H1 (cell line): ENCODE data around the gene DDR2. TPM values are rescaled to one million over a fixed set of nuclear protein-coding genes. Genes with fewer than 3 reads are reported as not detected.

Experiments used
- POLR2AphosphoS5 ChIP-seq: IDR thresholded peaks from 2 replicates; pipeline ENCODE4 v1.6.1; 2011; ENCODE audit warnings: low read depth, low read length
- SRF ChIP-seq: IDR thresholded peaks from 2 replicates; pipeline ENCODE4 v1.6.1; 2011; ENCODE audit warnings: mild to moderate bottlenecking, low read depth, low read length, moderate library complexity
- ZNF274 ChIP-seq: IDR thresholded peaks from 2 replicates; pipeline ENCODE4 v1.7.0; 2012; ENCODE audit warnings: low read length, borderline replicate concordance; ENCODE audit errors: extremely low read depth
- polyA plus RNA-seq, 7 experiments: library from polyadenylated mRNA; depleted of rRNA in 3 of 7; stranded (reverse) in 5 of 7; unstranded in 2 of 7; fragments of >200 nt in 5 of 7; fragments of 200-250 nt in 2 of 7; gene quantifications; 1 replicate in 5 of 7; 2 replicates in 1 of 7; 4 replicates in 1 of 7; pipeline versions ENCODE4 v1.2.1 to v1.2.3, GENCODE V29; 2011 to 2013; ENCODE audit warnings: missing spikeins in 2 of 7, mixed read lengths in 2 of 7
- total RNA-seq: library from RNA; stranded (reverse); fragmentation: NEBNext Ultra II Directional; extraction: Animal tissue kit (Norgen Biotek cat#: 25700); gene quantifications from 2 replicates; pipeline ENCODE4 v1.2.1, GENCODE V29; 2021
- TF ChIP-seq, protein P1 (sequence below): fragments of 300-600 bp; sonication (generic); IDR thresholded peaks from 2 replicates; pipeline ENCODE4 v1.7.1; 2012; ENCODE audit warnings: low read length, moderate library complexity, mild to moderate bottlenecking, inconsistent platforms; ENCODE audit not compliant: insufficient replicate concordance

DDR2 gene
- total and polyA plus RNA-seq, 2 of the 8 experiments (the other 6 are each of a cell fraction or from before 2014, with no cell fraction given) = 1.00 to 2.1 TPM

GRCh38 chr1:162734047-162734446 is 101.8 kb downstream of the DDR2 start (continued):
- TF ChIP-seq, protein P1, sequence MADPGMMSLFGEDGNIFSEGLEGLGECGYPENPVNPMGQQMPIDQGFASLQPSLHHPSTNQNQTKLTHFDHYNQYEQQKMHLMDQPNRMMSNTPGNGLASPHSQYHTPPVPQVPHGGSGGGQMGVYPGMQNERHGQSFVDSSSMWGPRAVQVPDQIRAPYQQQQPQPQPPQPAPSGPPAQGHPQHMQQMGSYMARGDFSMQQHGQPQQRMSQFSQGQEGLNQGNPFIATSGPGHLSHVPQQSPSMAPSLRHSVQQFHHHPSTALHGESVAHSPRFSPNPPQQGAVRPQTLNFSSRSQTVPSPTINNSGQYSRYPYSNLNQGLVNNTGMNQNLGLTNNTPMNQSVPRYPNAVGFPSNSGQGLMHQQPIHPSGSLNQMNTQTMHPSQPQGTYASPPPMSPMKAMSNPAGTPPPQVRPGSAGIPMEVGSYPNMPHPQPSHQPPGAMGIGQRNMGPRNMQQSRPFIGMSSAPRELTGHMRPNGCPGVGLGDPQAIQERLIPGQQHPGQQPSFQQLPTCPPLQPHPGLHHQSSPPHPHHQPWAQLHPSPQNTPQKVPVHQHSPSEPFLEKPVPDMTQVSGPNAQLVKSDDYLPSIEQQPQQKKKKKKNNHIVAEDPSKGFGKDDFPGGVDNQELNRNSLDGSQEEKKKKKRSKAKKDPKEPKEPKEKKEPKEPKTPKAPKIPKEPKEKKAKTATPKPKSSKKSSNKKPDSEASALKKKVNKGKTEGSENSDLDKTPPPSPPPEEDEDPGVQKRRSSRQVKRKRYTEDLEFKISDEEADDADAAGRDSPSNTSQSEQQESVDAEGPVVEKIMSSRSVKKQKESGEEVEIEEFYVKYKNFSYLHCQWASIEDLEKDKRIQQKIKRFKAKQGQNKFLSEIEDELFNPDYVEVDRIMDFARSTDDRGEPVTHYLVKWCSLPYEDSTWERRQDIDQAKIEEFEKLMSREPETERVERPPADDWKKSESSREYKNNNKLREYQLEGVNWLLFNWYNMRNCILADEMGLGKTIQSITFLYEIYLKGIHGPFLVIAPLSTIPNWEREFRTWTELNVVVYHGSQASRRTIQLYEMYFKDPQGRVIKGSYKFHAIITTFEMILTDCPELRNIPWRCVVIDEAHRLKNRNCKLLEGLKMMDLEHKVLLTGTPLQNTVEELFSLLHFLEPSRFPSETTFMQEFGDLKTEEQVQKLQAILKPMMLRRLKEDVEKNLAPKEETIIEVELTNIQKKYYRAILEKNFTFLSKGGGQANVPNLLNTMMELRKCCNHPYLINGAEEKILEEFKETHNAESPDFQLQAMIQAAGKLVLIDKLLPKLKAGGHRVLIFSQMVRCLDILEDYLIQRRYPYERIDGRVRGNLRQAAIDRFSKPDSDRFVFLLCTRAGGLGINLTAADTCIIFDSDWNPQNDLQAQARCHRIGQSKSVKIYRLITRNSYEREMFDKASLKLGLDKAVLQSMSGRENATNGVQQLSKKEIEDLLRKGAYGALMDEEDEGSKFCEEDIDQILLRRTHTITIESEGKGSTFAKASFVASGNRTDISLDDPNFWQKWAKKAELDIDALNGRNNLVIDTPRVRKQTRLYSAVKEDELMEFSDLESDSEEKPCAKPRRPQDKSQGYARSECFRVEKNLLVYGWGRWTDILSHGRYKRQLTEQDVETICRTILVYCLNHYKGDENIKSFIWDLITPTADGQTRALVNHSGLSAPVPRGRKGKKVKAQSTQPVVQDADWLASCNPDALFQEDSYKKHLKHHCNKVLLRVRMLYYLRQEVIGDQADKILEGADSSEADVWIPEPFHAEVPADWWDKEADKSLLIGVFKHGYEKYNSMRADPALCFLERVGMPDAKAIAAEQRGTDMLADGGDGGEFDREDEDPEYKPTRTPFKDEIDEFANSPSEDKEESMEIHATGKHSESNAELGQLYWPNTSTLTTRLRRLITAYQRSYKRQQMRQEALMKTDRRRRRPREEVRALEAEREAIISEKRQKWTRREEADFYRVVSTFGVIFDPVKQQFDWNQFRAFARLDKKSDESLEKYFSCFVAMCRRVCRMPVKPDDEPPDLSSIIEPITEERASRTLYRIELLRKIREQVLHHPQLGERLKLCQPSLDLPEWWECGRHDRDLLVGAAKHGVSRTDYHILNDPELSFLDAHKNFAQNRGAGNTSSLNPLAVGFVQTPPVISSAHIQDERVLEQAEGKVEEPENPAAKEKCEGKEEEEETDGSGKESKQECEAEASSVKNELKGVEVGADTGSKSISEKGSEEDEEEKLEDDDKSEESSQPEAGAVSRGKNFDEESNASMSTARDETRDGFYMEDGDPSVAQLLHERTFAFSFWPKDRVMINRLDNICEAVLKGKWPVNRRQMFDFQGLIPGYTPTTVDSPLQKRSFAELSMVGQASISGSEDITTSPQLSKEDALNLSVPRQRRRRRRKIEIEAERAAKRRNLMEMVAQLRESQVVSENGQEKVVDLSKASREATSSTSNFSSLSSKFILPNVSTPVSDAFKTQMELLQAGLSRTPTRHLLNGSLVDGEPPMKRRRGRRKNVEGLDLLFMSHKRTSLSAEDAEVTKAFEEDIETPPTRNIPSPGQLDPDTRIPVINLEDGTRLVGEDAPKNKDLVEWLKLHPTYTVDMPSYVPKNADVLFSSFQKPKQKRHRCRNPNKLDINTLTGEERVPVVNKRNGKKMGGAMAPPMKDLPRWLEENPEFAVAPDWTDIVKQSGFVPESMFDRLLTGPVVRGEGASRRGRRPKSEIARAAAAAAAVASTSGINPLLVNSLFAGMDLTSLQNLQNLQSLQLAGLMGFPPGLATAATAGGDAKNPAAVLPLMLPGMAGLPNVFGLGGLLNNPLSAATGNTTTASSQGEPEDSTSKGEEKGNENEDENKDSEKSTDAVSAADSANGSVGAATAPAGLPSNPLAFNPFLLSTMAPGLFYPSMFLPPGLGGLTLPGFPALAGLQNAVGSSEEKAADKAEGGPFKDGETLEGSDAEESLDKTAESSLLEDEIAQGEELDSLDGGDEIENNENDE = no peak
- TF ChIP-seq POLR2AphosphoS5 (no peak), ZNF274 (no peak), SRF (no peak)
